Measurements from ENCODE around the gene SLX4IP. TPM values are rescaled to one million over a fixed set of nuclear protein-coding genes. Genes with fewer than 3 reads are reported as not detected.

Gene SLX4IP
- total RNA-seq, 1 experiment from 2014 or later: 5.2 TPM

- DNase-seq (ENCODE audit: low spot score): no peak
Observed at GRCh38 chr20:10496465-10496864, 61.4 kb downstream of the SLX4IP start.

- DNase-seq (ENCODE audit: low spot score): no peak
Observed at GRCh38 chr20:10497283-10497682, 62.2 kb downstream of the SLX4IP start.

- no peak for DNase-seq (ENCODE audit: low spot score)
Observed at GRCh38 chr20:10497791-10498190, 62.7 kb downstream of the SLX4IP start.

GRCh38 chr20:10498200-10498599 lies 63.1 kb downstream of the SLX4IP start:
- no peak for DNase-seq (ENCODE audit: low spot score)

GRCh38 chr20:10501402-10501801 lies 66.3 kb downstream of the SLX4IP start:
- peak; percentile 16 for DNase-seq (ENCODE audit: low spot score)

- no peak for DNase-seq (ENCODE audit: low spot score)
Observed at GRCh38 chr20:10502098-10502526, 67.0 kb downstream of the SLX4IP start.

GRCh38 chr20:10504608-10504993 lies 69.5 kb downstream of the SLX4IP start:
- no peak for DNase-seq (ENCODE audit: low spot score)

- no peak for DNase-seq (ENCODE audit: low spot score)
Observed at GRCh38 chr20:10504994-10505730, 70.1 kb downstream of the SLX4IP start.

GRCh38 chr20:10505827-10506226 lies 70.7 kb downstream of the SLX4IP start:
- DNase-seq (ENCODE audit: low spot score): no peak

GRCh38 chr20:10507052-10507451 lies 71.9 kb downstream of the SLX4IP start:
- no peak for DNase-seq (ENCODE audit: low spot score)

GRCh38 chr20:10508060-10508459 lies 73.0 kb downstream of the SLX4IP start:
- DNase-seq (ENCODE audit: low spot score): no peak

- DNase-seq (ENCODE audit: low spot score): peak; percentile 27
Observed at GRCh38 chr20:10508468-10509251, 73.6 kb downstream of the SLX4IP start.

- no peak for DNase-seq (ENCODE audit: low spot score)
Observed at GRCh38 chr20:10509376-10509775, 74.3 kb downstream of the SLX4IP start.

- DNase-seq (ENCODE audit: low spot score): no peak
Observed at GRCh38 chr20:10510216-10510615, 75.1 kb downstream of the SLX4IP start.

GRCh38 chr20:10511170-10511508 lies 76.0 kb downstream of the SLX4IP start:
- no peak for DNase-seq (ENCODE audit: low spot score)

GRCh38 chr20:10511509-10512251 lies 76.6 kb downstream of the SLX4IP start:
- DNase-seq (ENCODE audit: low spot score): peak; percentile 98

- DNase-seq (ENCODE audit: low spot score): no peak
Observed at GRCh38 chr20:10513061-10513460, 78.0 kb downstream of the SLX4IP start.

GRCh38 chr20:10513931-10514575 lies 78.9 kb downstream of the SLX4IP start:
- no peak for DNase-seq (ENCODE audit: low spot score)

- no peak for DNase-seq (ENCODE audit: low spot score)
Observed at GRCh38 chr20:10516529-10516928, 81.4 kb downstream of the SLX4IP start.

GRCh38 chr20:10519361-10520046 lies 84.4 kb downstream of the SLX4IP start:
- peak; percentile 55 for DNase-seq (ENCODE audit: low spot score)

GRCh38 chr20:10520528-10520927 lies 85.4 kb downstream of the SLX4IP start:
- no peak for DNase-seq (ENCODE audit: low spot score)
